Neutrophil (primary cell): Measurements from ENCODE around the gene TMEM178A.

ENCODE experiments used
- H3K27ac ChIP-seq: fragments of 200-600 bp; sonication (generic); 2 replicates; pipeline ENCODE4 v1.5.1; 2016; ENCODE audit warnings: mild to moderate bottlenecking, moderate library complexity
- H3K27me3 ChIP-seq: fragments of 200-600 bp; sonication (generic); 2 replicates; pipeline ENCODE4 v1.6.0; 2016; ENCODE audit warnings: mild to moderate bottlenecking
- H3K36me3 ChIP-seq: fragments of 200-600 bp; sonication (generic); 2 replicates; pipeline ENCODE4 v1.5.1; 2017
- H3K4me1 ChIP-seq, 2 experiments: fragments of 200-600 bp in 1 of 2; sonication (generic) in 1 of 2; 1 replicate in 1 of 2; 2 replicates in 1 of 2; pipeline versions ENCODE4 v1.5.1 to v1.6.1; 2013 to 2016; ENCODE audit warnings: low read depth in 1 of 2, low read length in 1 of 2, mild to moderate bottlenecking in 1 of 2, moderate library complexity in 1 of 2; ENCODE audit not compliant: control insufficient read depth in 1 of 2, insufficient read depth in 1 of 2
- H3K4me3 ChIP-seq, 2 experiments: fragments of 200-600 bp in 1 of 2; sonication (generic) in 1 of 2; 1 replicate in 1 of 2; 2 replicates in 1 of 2; pipeline ENCODE4 v1.5.1; 2013 to 2016; ENCODE audit warnings: low read depth in 1 of 2, low read length in 1 of 2, mild to moderate bottlenecking in 1 of 2, moderate library complexity in 1 of 2
- H3K9me3 ChIP-seq: fragments of 200-600 bp; sonication (generic); 2 replicates; pipeline ENCODE4 v1.5.1; 2016
- CTCF ChIP-seq: fragments of 200-600 bp; sonication (generic); IDR thresholded peaks from 2 replicates; pipeline ENCODE4 v1.5.1; 2016; ENCODE audit warnings: antibody characterized with exemption

The TMEM178A gene

GRCh38 chr2:39735648-39736047, 69.9 kb downstream of the TMEM178A start:
- no peak overlapping the region for H3K4me3 ChIP-seq
- no peaks in the 10 kb centered on the region for H3K9me3 ChIP-seq
- no peak for TF ChIP-seq CTCF
- H3K36me3 ChIP-seq = peaks cover 19% of the 10 kb centered on the region
- H3K27me3 ChIP-seq = no peaks in the 10 kb centered on the region
- no peak overlapping the region for H3K27ac ChIP-seq
- H3K4me1 ChIP-seq = no peaks in the 10 kb centered on the region

- Histone ChIP-seq H3K4me3 (no peak overlapping the region), H3K9me3 (no peaks in the 10 kb centered on the region), H3K27me3 (no peaks in the 10 kb centered on the region), H3K4me1 (no peaks in the 10 kb centered on the region), H3K36me3 (peaks cover 19% of the 10 kb centered on the region), H3K27ac (no peak overlapping the region)
- TF ChIP-seq CTCF = no peak
Measured at GRCh38 chr2:39736640-39737039, 70.9 kb downstream of the TMEM178A start.

GRCh38 chr2:39737661-39738060, 71.9 kb downstream of the TMEM178A start:
- no peak for TF ChIP-seq CTCF
- Histone ChIP-seq H3K4me1 (no peaks in the 10 kb centered on the region), H3K27ac (no peak overlapping the region), H3K4me3 (no peak overlapping the region), H3K9me3 (no peaks in the 10 kb centered on the region), H3K36me3 (peaks cover 24% of the 10 kb centered on the region), H3K27me3 (no peaks in the 10 kb centered on the region)

GRCh38 chr2:39738936-39739335, 73.2 kb downstream of the TMEM178A start:
- H3K36me3 ChIP-seq = peaks cover 35% of the 10 kb centered on the region
- H3K4me1 ChIP-seq = no peaks in the 10 kb centered on the region
- H3K27me3 ChIP-seq = no peaks in the 10 kb centered on the region

GRCh38 chr2:39739386-39739785, 73.7 kb downstream of the TMEM178A start:
- H3K4me1 ChIP-seq = no peaks in the 10 kb centered on the region
- H3K27ac ChIP-seq = no peak overlapping the region
- peaks cover 35% of the 10 kb centered on the region for H3K36me3 ChIP-seq
- H3K27me3 ChIP-seq = no peaks in the 10 kb centered on the region
- no peak for TF ChIP-seq CTCF
- no peaks in the 10 kb centered on the region for H3K9me3 ChIP-seq
- H3K4me3 ChIP-seq = no peak overlapping the region

More at GRCh38 chr2:39738936-39739335, 73.2 kb downstream of the TMEM178A start:
- no peak overlapping the region for H3K4me3 ChIP-seq
- no peaks in the 10 kb centered on the region for H3K9me3 ChIP-seq
- TF ChIP-seq CTCF = no peak
- no peak overlapping the region for H3K27ac ChIP-seq

GRCh38 chr2:39741871-39742270, 76.2 kb downstream of the TMEM178A start:
- H3K27ac ChIP-seq = no peak overlapping the region
- H3K4me3 ChIP-seq = no peak overlapping the region
- H3K4me1 ChIP-seq = no peaks in the 10 kb centered on the region
- no peaks in the 10 kb centered on the region for H3K27me3 ChIP-seq
- no peak for TF ChIP-seq CTCF
- peaks cover 17% of the 10 kb centered on the region for H3K36me3 ChIP-seq
- H3K9me3 ChIP-seq = no peaks in the 10 kb centered on the region
